Heart left ventricle (tissue), 13 donors: Measurements from ENCODE around the gene SP4.

Experiments
- CTCF ChIP-seq, 12 donors: fragments of 200-600 bp; sonication (generic) in 4 of 12; IDR thresholded peaks; one replicate each; pipeline versions ENCODE4 v1.5.0 to v1.8.0; 2018 to 2022; ENCODE audit warnings: antibody characterized with exemption in 12 of 12, mild to moderate bottlenecking in 5 of 12
- POLR2A ChIP-seq, 2 donors: fragments of 450-650 bp; IDR thresholded peaks; one replicate each; pipeline ENCODE4 v1.6.1; 2017; ENCODE audit warnings: antibody characterized with exemption in 2 of 2, mild to moderate bottlenecking in 2 of 2, moderate library complexity in 2 of 2
- donor health status: ischemic (EF 13 %, LVEDD 7.1; RV severe dilation, severe dysfunction).
- donor health status: DM: no; HTN: yes; CAD: no.
- donor health status: DM: no; HTN: no; CAD: no.
- donor health status: ischemic (EF 25% LVEDD 6.9; RV normal size, moderate dysfunction).
- donor health status: ischemic (EF 25% LVEDD 5.7; RV mildly dilated, moderate dysfunction).
- donor health status: ischemic (EF 35%, LVEDD 5.7; RV mildly dilated, moderate dysfunction).
- donor health status: nonischemic (EF 11% LVEDD 7.7; RV severe dilation, severe dysfunction).
- donor health status: DM: yes; HTN: yes; CAD: no.
- donor health status: PGD.
- donor health status: ischemic (EF 29% LVEDD 5.4; RV normal size, mild dysfunction).
- donor health status: nonischemic (EF 23%, LVEDD 6.1; RV moderate dilation, normal function).

- TF ChIP-seq CTCF (IDR thresholded peaks at IDR 0.05) (no peak), POLR2A (IDR thresholded peaks at IDR 0.05) (no peak)
Observed at GRCh38 chr7:21461282-21461681, 33.4 kb downstream of the SP4 start.
